PC-3 (cell line): ENCODE results near the gene CDO1. TPM values are rescaled to one million over a fixed set of nuclear protein-coding genes. Genes with fewer than 3 reads are reported as not detected.

Source experiments
- ATAC-seq: fragments of 200-7000 bp; cut with Tn5 transposase; 2 replicates; pipeline ENCODE4 v1.9.1; 2020; ENCODE audit warnings: mild to moderate bottlenecking, moderate library complexity
- BruUV-seq: library from RNA; stranded (reverse); fragments of 400-500 nt; replicated peaks from 2 replicates; lab custom pipeline; 2021; lab: Mats Ljungman, UMichigan
- CTCF ChIA-PET: fragments of 300-600 bp; sonication (Branson Sonifier 250); formaldehyde crosslinking; loops from one replicate; lab custom pipeline; 2022; ENCODE audit warnings: antibody characterized with exemption; lab: Charles Lee
- POLR2A ChIA-PET: fragments of 300-600 bp; sonication (Branson Sonifier 250); formaldehyde crosslinking; loops from one replicate; lab custom pipeline; 2022; ENCODE audit warnings: antibody characterized with exemption; ENCODE audit not compliant: unreplicated experiment; lab: Charles Lee
- DNase-seq: peaks from one replicate; pipeline ENCODE4 v3.0.0-alpha.2; 2015
- H2AFZ ChIP-seq: fragments of 300-600 bp; sonication (generic); 2 replicates; pipeline ENCODE4 v1.6.0; 2016; ENCODE audit warnings: antibody characterized with exemption, low read length
- H3F3A ChIP-seq: fragments of 300-600 bp; sonication (generic); one replicate; pipeline ENCODE4 v1.6.0; 2017; ENCODE audit warnings: antibody characterized with exemption, low read length, control low read depth, mild to moderate bottlenecking; ENCODE audit not compliant: unreplicated experiment
- H3K27ac ChIP-seq: fragments of 300-600 bp; sonication (generic); 2 replicates; pipeline ENCODE4 v1.5.1; 2016; ENCODE audit warnings: mild to moderate bottlenecking, low read length
- H3K27me3 ChIP-seq: fragments of 300-600 bp; sonication (generic); 2 replicates; pipeline ENCODE4 v1.6.1; 2016; ENCODE audit warnings: low read length, mixed read lengths
- H3K36me3 ChIP-seq: fragments of 300-600 bp; sonication (generic); 2 replicates; pipeline ENCODE4 v1.6.1; 2016; ENCODE audit warnings: low read depth, mixed run types, low read length, mixed read lengths
- H3K4me1 ChIP-seq: fragments of 300-600 bp; sonication (generic); 2 replicates; pipeline ENCODE4 v1.5.1; 2016; ENCODE audit warnings: low read length; ENCODE audit not compliant: insufficient read depth
- H3K4me2 ChIP-seq: fragments of 300-600 bp; sonication (generic); 2 replicates; pipeline ENCODE4 v1.6.0; 2016; ENCODE audit warnings: low read length
- H3K4me3 ChIP-seq: fragments of 300-600 bp; sonication (generic); 2 replicates; pipeline ENCODE4 v1.5.1; 2016; ENCODE audit warnings: mild to moderate bottlenecking, low read length, mixed read lengths
- H3K79me2 ChIP-seq: fragments of 300-600 bp; sonication (generic); 2 replicates; pipeline ENCODE4 v1.6.1; 2017; ENCODE audit warnings: low read length, mixed read lengths
- H3K9ac ChIP-seq: fragments of 300-600 bp; sonication (generic); 2 replicates; pipeline ENCODE4 v1.6.0; 2016; ENCODE audit warnings: mild to moderate bottlenecking, low read length
- H3K9me2 ChIP-seq: fragments of 300-600 bp; sonication (generic); replicated peaks from 2 replicates; pipeline ENCODE4 v1.6.1; 2016; ENCODE audit warnings: mixed run types, low read length, mixed read lengths
- H3K9me3 ChIP-seq: fragments of 300-600 bp; sonication (generic); 2 replicates; pipeline ENCODE4 v1.6.1; 2016; ENCODE audit warnings: low read length, mixed read lengths
- H4K20me1 ChIP-seq: fragments of 300-600 bp; sonication (generic); 2 replicates; pipeline ENCODE4 v1.6.1; 2016; ENCODE audit warnings: low read length, mixed read lengths
- CTCF ChIP-seq: fragments of 300-600 bp; sonication (generic); conservative IDR thresholded peaks from 2 replicates; pipeline ENCODE4 v1.5.1; 2017; ENCODE audit warnings: antibody characterized with exemption, low read depth, mild to moderate bottlenecking, low read length
- EZH2 ChIP-seq: fragments of 300-600 bp; sonication (generic); IDR thresholded peaks from one replicate; pipeline ENCODE4 v1.6.1; 2017; ENCODE audit warnings: antibody characterized with exemption, mild to moderate bottlenecking, low read length; ENCODE audit not compliant: unreplicated experiment
- EZH2phosphoT487 ChIP-seq: fragments of 300-600 bp; sonication (generic); IDR thresholded peaks from 2 replicates; pipeline ENCODE4 v1.6.1; 2018; ENCODE audit warnings: mild to moderate bottlenecking, antibody characterized with exemption, low read length, borderline replicate concordance
- intact Hi-C: fragments of 100-400 bp; cut with micrococcal nuclease; formaldehyde crosslinking; loops from 2 replicates; pipeline ENCODE4 v1.9.0; 2023
- total RNA-seq: library from RNA; depleted of rRNA; stranded (reverse); fragments of >200 nt; gene quantifications from 2 replicates; pipeline ENCODE4 v1.2.3, GENCODE V29; 2014

CDO1 gene
- total RNA-seq, 1 experiment from 2014 or later = not detected

- intact Hi-C loops = loop anchor here (10.0 kb wide), 1 partner anchor 531 kb away; no protein-coding TSS in a partner anchor
- Histone ChIP-seq H3K9me3 (no peaks in the 10 kb centered on the region), H3K4me1 (peaks cover 17% of the 10 kb centered on the region), H3K4me3 (no peak overlapping the region), H3K27me3 (no peaks in the 10 kb centered on the region), H3F3A (peaks cover 6% of the 10 kb centered on the region), H3K9ac (no peak overlapping the region), H4K20me1 (peaks cover 34% of the 10 kb centered on the region), H3K4me2 (no peak overlapping the region), H3K36me3 (peaks cover 44% of the 10 kb centered on the region), H2AFZ (no peak overlapping the region), H3K9me2 (no peaks in the 10 kb centered on the region), H3K79me2 (peaks cover 37% of the 10 kb centered on the region), H3K27ac (no peak overlapping the region)
- BruUV-seq = no TSS peak
- ChIA-PET CTCF (no interaction called here), POLR2A (no interaction called here)
- ATAC-seq = no peak
- DNase-seq = no peak
- no peak for TF ChIP-seq CTCF
- TF ChIP-seq EZH2 = no peak
Measured at GRCh38 chr5:115835481-115835880, 19.0 kb upstream of the CDO1 start.

- CTCF ChIA-PET = interaction anchor here (0.6 kb wide), 1 partner anchor 42 kb away, joined by 3 read pairs; no protein-coding TSS in a partner anchor
Measured at GRCh38 chr5:115831163-115831768, 14.8 kb upstream of the CDO1 start.

More at GRCh38 chr5:115831163-115831768, 14.8 kb upstream of the CDO1 start:
- BruUV-seq = no TSS peak
- no peak for TF ChIP-seq EZH2phosphoT487
- TF ChIP-seq CTCF = peak; percentile 87
- no peak overlapping the region for H3K4me3 ChIP-seq
- peaks cover 6% of the 10 kb centered on the region for H3F3A ChIP-seq
- ATAC-seq (peak; percentile 81), DNase-seq (peak; percentile 66)
- no peaks in the 10 kb centered on the region for H3K9me3 ChIP-seq
- POLR2A ChIA-PET = no interaction called here
- intact Hi-C loops = loop anchor here (1.0 to 10.0 kb wide), 3 partner anchors 10 to 526 kb away; partner anchors contain the start of genes AP3S1 and ATG12
- peaks cover 12% of the 10 kb centered on the region for H4K20me1 ChIP-seq
- H3K27me3 ChIP-seq = no peaks in the 10 kb centered on the region
- peaks cover 47% of the 10 kb centered on the region for H3K36me3 ChIP-seq
- no peak overlapping the region for H3K4me2 ChIP-seq
- no peaks in the 10 kb centered on the region for H3K9me2 ChIP-seq
- no peak overlapping the region for H2AFZ ChIP-seq
- H3K27ac ChIP-seq = no peak overlapping the region
- no peaks in the 10 kb centered on the region for H3K4me1 ChIP-seq
- H3K79me2 ChIP-seq = no peaks in the 10 kb centered on the region
- H3K9ac ChIP-seq = no peak overlapping the region
